Osteoblast (primary cell): Measurements from ENCODE around the gene CDC42SE2. TPM values are rescaled to one million over a fixed set of nuclear protein-coding genes. Genes with fewer than 3 reads are reported as not detected.

Experiments used
- DNase-seq: peaks from one replicate; pipeline ENCODE4 v3.0.0; 2011; ENCODE audit warnings: low spot score, mixed read lengths; ENCODE audit not compliant: insufficient read length; ENCODE audit errors: missing footprints
- H2AFZ ChIP-seq: 2 replicates; pipeline ENCODE4 v1.6.0; 2011; ENCODE audit warnings: mild to moderate bottlenecking, low read length
- H3K27ac ChIP-seq: 2 replicates; pipeline ENCODE4 v1.5.1; 2011; ENCODE audit warnings: mild to moderate bottlenecking, low read depth, low read length, moderate library complexity
- H3K27me3 ChIP-seq: 2 replicates; pipeline ENCODE4 v1.6.0; 2012; ENCODE audit warnings: mild to moderate bottlenecking, control low read depth, inconsistent platforms, low read length, moderate library complexity; ENCODE audit not compliant: insufficient read depth
- H3K36me3 ChIP-seq: 2 replicates; pipeline ENCODE4 v1.5.1; 2011; ENCODE audit warnings: mild to moderate bottlenecking, low read length, control low read depth, moderate library complexity; ENCODE audit not compliant: insufficient read depth
- H3K4me1 ChIP-seq: 2 replicates; pipeline ENCODE4 v1.5.1; 2011; ENCODE audit warnings: mild to moderate bottlenecking, low read length, control low read depth, moderate library complexity; ENCODE audit not compliant: insufficient read depth
- H3K4me2 ChIP-seq: 2 replicates; pipeline ENCODE4 v1.6.0; 2011; ENCODE audit warnings: mild to moderate bottlenecking, low read length; ENCODE audit not compliant: insufficient read depth
- H3K4me3 ChIP-seq: fragments of 200-600 bp; sonication (generic); 3 replicates; pipeline ENCODE4 v1.5.1; 2012; ENCODE audit warnings: mild to moderate bottlenecking, low read length, inconsistent platforms; ENCODE audit not compliant: insufficient read depth
- H3K79me2 ChIP-seq: 2 replicates; pipeline ENCODE4 v1.6.0; 2012; ENCODE audit warnings: mild to moderate bottlenecking, low read length, control low read depth, inconsistent platforms; ENCODE audit not compliant: insufficient read depth
- H3K9me3 ChIP-seq: 2 replicates; pipeline ENCODE4 v1.5.1; 2011; ENCODE audit warnings: low read depth, low read length, control low read depth
- H4K20me1 ChIP-seq: 2 replicates; pipeline ENCODE4 v1.6.0; 2012; ENCODE audit warnings: mild to moderate bottlenecking, low read length, control low read depth; ENCODE audit not compliant: insufficient read depth
- total RNA-seq: library from RNA; depleted of rRNA; stranded (reverse); fragments of >200 nt; gene quantifications from 2 replicates; pipeline ENCODE4 v1.2.3, GENCODE V29; 2012
- TF ChIP-seq, protein P1 (sequence below): IDR thresholded peaks from 2 replicates; pipeline ENCODE4 v1.5.1; 2011; ENCODE audit warnings: mild to moderate bottlenecking, low read depth, low read length, moderate library complexity; ENCODE audit errors: extremely low read depth

Gene CDC42SE2
- total RNA-seq, 1 donor = 22.8 TPM

DNA sequence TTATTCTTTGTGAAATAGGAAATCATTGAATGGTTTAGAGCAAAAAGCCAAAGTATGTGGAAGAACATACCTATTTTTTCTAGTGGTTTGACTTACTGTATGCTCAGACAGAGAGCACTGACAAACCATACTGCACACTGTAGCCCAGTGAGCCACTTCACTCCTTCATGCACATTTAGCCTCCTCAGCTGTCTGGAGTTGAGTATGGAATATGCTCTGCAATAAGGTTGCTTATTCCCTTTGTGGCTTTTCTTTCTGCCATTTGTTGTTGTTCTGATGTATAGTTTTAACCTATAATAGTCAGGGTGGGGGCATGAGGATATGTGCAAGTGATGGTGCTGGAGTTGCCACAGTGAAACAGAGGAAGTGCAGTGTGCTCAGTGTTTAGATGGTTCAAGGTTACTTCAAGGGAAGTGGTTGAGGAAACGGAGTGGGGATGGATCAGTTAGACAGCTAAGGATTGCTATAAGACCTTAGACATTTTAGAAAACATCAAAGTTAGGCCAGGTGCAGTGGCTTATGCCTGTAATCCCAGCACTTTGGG is 100.7 kb downstream of the CDC42SE2 start:
- Histone ChIP-seq H4K20me1 (no peaks in the 10 kb centered on the region), H3K4me2 (no peak overlapping the region), H2AFZ (no peak overlapping the region), H3K79me2 (peaks cover 5% of the 10 kb centered on the region), H3K27me3 (no peaks in the 10 kb centered on the region), H3K36me3 (no peaks in the 10 kb centered on the region), H3K27ac (no peak overlapping the region), H3K4me1 (no peaks in the 10 kb centered on the region), H3K9me3 (no peaks in the 10 kb centered on the region), H3K4me3 (no peak overlapping the region)
- TF ChIP-seq, protein P1, sequence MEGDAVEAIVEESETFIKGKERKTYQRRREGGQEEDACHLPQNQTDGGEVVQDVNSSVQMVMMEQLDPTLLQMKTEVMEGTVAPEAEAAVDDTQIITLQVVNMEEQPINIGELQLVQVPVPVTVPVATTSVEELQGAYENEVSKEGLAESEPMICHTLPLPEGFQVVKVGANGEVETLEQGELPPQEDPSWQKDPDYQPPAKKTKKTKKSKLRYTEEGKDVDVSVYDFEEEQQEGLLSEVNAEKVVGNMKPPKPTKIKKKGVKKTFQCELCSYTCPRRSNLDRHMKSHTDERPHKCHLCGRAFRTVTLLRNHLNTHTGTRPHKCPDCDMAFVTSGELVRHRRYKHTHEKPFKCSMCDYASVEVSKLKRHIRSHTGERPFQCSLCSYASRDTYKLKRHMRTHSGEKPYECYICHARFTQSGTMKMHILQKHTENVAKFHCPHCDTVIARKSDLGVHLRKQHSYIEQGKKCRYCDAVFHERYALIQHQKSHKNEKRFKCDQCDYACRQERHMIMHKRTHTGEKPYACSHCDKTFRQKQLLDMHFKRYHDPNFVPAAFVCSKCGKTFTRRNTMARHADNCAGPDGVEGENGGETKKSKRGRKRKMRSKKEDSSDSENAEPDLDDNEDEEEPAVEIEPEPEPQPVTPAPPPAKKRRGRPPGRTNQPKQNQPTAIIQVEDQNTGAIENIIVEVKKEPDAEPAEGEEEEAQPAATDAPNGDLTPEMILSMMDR = no peak
- no peak for DNase-seq

DNA sequence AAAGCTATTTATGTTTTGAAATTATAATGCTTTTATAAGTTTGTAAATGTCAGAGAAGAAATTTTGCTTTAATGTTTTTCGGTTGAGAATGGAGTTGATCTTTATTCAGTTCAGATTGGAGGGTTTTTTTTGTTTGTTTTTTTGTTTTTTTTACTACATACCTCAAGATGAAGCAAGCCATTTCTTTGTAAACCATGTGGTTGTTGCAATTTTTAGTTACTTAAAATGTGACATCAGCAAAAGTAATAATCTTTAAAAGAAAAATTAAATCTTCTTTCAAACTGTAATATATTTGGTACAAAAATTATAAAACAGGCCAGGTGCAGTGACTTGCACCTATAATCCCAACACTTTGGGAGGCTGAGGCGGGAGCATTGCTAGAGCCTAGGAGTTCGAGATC is 102.6 kb downstream of the CDC42SE2 start:
- peaks cover 5% of the 10 kb centered on the region for H3K79me2 ChIP-seq
- TF ChIP-seq, protein P1 = no peak
- H3K36me3 ChIP-seq = no peaks in the 10 kb centered on the region
- H4K20me1 ChIP-seq = no peaks in the 10 kb centered on the region
- no peak overlapping the region for H3K27ac ChIP-seq
- H2AFZ ChIP-seq = no peak overlapping the region
- no peak overlapping the region for H3K4me2 ChIP-seq
- DNase-seq = no peak
- H3K4me1 ChIP-seq = no peaks in the 10 kb centered on the region
- H3K9me3 ChIP-seq = no peaks in the 10 kb centered on the region
- no peak overlapping the region for H3K4me3 ChIP-seq
- no peaks in the 10 kb centered on the region for H3K27me3 ChIP-seq

DNA sequence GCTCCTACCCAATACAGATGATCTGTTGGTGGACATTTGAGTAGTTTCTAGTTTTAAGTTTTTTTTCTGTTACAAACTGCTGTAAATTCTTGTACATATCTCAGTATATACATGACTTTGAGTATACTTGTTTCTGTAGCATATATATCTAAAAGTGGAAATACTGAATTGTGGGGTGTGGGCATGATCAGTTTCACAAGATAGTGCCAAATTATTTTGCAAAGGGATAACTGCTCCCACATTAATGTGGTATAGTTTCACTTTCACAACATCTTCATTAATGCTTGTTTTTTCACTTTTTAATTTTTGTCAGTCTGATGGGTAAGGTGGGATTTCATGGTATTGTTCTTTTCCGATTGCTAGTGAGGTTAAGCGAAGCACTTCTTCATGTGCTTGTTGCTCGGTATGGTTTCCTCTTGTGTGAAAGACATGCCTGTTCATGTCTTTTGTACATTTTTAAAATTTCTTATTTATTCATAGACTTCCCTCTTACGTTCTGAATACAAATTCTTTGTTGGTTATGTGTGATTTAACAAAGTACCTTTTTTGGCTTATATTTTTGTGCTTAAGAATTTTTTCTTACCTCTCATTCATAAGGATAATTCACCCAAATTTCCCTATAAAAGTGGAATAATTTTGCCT is 103.5 kb downstream of the CDC42SE2 start:
- no peak overlapping the region for H3K4me2 ChIP-seq
- no peaks in the 10 kb centered on the region for H3K36me3 ChIP-seq
- H3K9me3 ChIP-seq = no peaks in the 10 kb centered on the region
- no peaks in the 10 kb centered on the region for H4K20me1 ChIP-seq
- H3K4me1 ChIP-seq = no peaks in the 10 kb centered on the region
- H2AFZ ChIP-seq = no peak overlapping the region
- H3K27ac ChIP-seq = no peak overlapping the region
- no peak overlapping the region for H3K4me3 ChIP-seq
- H3K79me2 ChIP-seq = peaks cover 5% of the 10 kb centered on the region
- TF ChIP-seq, protein P1 = no peak
- DNase-seq = no peak
- H3K27me3 ChIP-seq = no peaks in the 10 kb centered on the region

DNA sequence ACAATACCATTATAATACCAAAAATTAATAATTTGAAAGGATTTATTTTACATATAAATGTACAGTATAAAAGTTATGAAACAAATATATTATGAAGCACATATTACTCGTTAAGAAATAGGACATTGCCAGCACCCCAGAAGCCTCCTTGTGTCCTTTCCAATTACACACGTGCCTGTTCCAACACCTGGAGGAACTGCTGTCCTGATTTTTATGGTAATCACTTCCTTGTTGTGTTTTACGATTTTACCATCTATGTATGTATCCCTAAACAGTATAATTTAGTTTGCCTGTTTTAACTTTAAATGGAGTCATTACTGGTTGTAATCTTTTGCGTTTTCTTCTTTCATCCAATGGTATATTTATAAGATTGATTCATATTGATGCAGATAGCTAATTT is 105.0 kb downstream of the CDC42SE2 start:
- Histone ChIP-seq H3K4me3 (no peak overlapping the region), H3K27ac (no peak overlapping the region), H3K9me3 (no peaks in the 10 kb centered on the region), H4K20me1 (no peaks in the 10 kb centered on the region), H3K79me2 (peaks cover 5% of the 10 kb centered on the region), H3K27me3 (no peaks in the 10 kb centered on the region), H3K36me3 (no peaks in the 10 kb centered on the region), H2AFZ (no peak overlapping the region), H3K4me2 (no peak overlapping the region), H3K4me1 (no peaks in the 10 kb centered on the region)
- TF ChIP-seq, protein P1 = no peak
- no peak for DNase-seq
